Activated CD8-positive, alpha-beta T cell treated with anti-CD3 and anti-CD28 coated beads, Interleukin-2, amount 10 ng/mL, durations not matched to agents 7 days and 5 days (primary cell): ENCODE data around the gene KRT15. TPM values are rescaled to one million over a fixed set of nuclear protein-coding genes. Genes with fewer than 3 reads are reported as not detected.

ENCODE experiments used
- ATAC-seq: fragments of 150-1000 bp; cut with Tn5 transposase; one replicate; pipeline ENCODE4 v1.10.0; 2021; ENCODE audit warnings: moderate library complexity
- CTCF ChIA-PET: fragments of 350-600 bp; sonication (Branson Sonifier 250); formaldehyde crosslinking; loops from one replicate; lab custom pipeline; 2021; ENCODE audit warnings: antibody characterized with exemption; lab: Charles Lee
- POLR2A ChIA-PET: fragments of 350-600 bp; sonication (Branson Sonifier 250); formaldehyde crosslinking; loops from one replicate; lab custom pipeline; 2021; ENCODE audit warnings: antibody characterized with exemption; lab: Charles Lee
- DNase-seq: peaks from one replicate; pipeline ENCODE4 v3.0.0-alpha.2; 2020
- H3K27ac Mint-ChIP-seq: one replicate; pipeline ENCODE4 v1.8.0; 2021; ENCODE audit warnings: mild to moderate bottlenecking, mixed read lengths
- H3K27me3 Mint-ChIP-seq: one replicate; pipeline ENCODE4 v1.8.0; 2021; ENCODE audit warnings: low read depth, mixed read lengths
- H3K36me3 Mint-ChIP-seq: one replicate; pipeline ENCODE4 v1.8.0; 2021; ENCODE audit warnings: low read depth, mixed read lengths
- H3K4me1 Mint-ChIP-seq: one replicate; pipeline ENCODE4 v1.8.0; 2021; ENCODE audit warnings: low read depth, mixed read lengths
- H3K4me3 Mint-ChIP-seq: one replicate; pipeline ENCODE4 v1.8.0; 2021; ENCODE audit warnings: mild to moderate bottlenecking, mixed read lengths
- H3K9me3 Mint-ChIP-seq: one replicate; pipeline ENCODE4 v1.8.0; 2022; ENCODE audit warnings: mixed read lengths; ENCODE audit not compliant: insufficient read depth
- microRNA-seq: library from miRNA; unstranded; fragments of <30 nt; microRNA quantifications from one replicate; pipeline ENCODE4 v1.2.0, GENCODE V29; 2022
- total RNA-seq, 2 experiments: library from RNA; stranded (reverse); gene quantifications; one replicate each; pipeline ENCODE4 v1.2.3, GENCODE V29; 2021

The KRT15 gene
- total RNA-seq, 2 experiments from 2014 or later = not detected

DNA sequence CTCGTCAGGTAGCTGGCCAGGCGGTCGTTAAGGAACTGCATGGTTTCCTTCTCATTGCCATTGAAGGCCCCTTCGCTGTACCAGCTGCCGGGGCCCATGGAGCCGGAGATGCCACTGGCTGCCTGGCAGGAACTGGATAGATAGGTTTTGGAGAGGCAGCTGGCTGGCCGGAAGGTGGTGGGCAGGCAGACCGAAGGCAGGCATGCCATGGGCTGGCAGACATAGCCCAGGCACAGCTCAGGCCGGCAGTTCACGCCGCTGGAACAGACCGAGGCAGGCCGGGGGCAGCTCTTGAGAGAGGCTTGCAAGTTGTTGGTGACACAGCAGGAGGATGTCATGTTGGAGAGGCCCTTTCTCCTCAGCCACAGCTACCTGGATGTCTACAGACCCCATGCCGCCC, 51.7 kb downstream of the KRT15 start, which contains the start of gene KRT32:
Gene KRT32 (minus strand): TSS at position 399 of the 400 bp plus-strand sequence. CDS start 61 bp downstream, at position 338.
- H3K27me3 Mint-ChIP-seq = peaks cover 11% of the 10 kb centered on the region

DNA sequence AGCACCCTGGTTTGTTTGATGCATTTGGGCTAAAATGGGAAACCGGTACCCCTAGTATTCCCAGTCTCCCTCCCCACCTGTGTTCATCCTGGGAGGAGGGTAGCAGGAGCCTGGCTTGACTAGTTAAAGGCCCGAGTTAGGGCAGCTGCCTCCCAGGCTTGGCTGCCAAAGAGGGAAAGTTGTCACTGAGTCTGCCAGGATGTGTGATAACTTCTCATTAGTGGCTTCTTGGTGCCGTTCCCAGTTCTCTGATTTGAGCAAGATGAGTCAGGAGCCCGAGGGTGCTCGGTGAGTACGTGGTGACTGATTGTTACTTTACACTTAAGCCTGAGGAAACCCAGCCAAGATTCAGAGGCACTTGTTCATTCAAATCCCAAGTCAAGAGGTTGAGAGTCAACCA, 54.0 kb downstream of the KRT15 start:
- CTCF ChIA-PET = no interaction called here
- POLR2A ChIA-PET = no interaction called here
- H3K4me3 Mint-ChIP-seq = no peak overlapping the region
- no peak overlapping the region for H3K27ac Mint-ChIP-seq
- H3K27me3 Mint-ChIP-seq = peaks cover 5% of the 10 kb centered on the region
- DNase-seq = no peak
- H3K4me1 Mint-ChIP-seq = no peaks in the 10 kb centered on the region
- H3K36me3 Mint-ChIP-seq = no peaks in the 10 kb centered on the region
- no peaks in the 10 kb centered on the region for H3K9me3 Mint-ChIP-seq
- ATAC-seq = no peak

More for the DNA sequence above, 51.7 kb downstream of the KRT15 start, which contains the start of gene KRT32:
- ATAC-seq (no peak), DNase-seq (no peak)
- Mint-ChIP-seq H3K9me3 (no peaks in the 10 kb centered on the region), H3K36me3 (no peaks in the 10 kb centered on the region), H3K27ac (no peak within 1 kb of the TSS), H3K4me1 (no peaks in the 10 kb centered on the region), H3K4me3 (no peak within 1 kb of the TSS)
- CTCF ChIA-PET = no interaction called here
- POLR2A ChIA-PET = no interaction called here

DNA sequence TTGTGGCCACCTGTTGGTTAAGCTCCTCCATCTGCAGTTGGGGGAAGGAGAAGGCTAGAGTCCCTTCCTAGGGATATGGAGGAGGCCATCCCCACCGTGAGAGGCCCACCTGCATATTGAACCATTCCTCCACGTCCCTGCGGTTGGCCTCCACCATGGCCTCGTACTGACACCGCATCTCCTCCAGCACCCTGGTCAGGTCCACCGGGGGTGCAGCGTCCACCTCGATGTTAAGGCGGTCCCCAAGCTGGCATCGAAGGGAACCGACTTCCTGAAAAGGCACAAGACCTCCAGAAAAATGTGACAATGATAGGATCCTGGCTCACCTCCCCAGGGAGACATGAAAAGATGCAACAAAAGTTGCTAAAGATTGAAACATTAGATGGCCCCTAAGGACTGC, 54.5 kb downstream of the KRT15 start:
- Mint-ChIP-seq H3K27me3 (peaks cover 2% of the 10 kb centered on the region), H3K36me3 (no peaks in the 10 kb centered on the region), H3K9me3 (no peaks in the 10 kb centered on the region), H3K4me1 (no peaks in the 10 kb centered on the region), H3K4me3 (no peak overlapping the region), H3K27ac (no peak overlapping the region)
- DNase-seq (no peak), ATAC-seq (no peak)
- CTCF ChIA-PET = no interaction called here
- POLR2A ChIA-PET = no interaction called here

DNA sequence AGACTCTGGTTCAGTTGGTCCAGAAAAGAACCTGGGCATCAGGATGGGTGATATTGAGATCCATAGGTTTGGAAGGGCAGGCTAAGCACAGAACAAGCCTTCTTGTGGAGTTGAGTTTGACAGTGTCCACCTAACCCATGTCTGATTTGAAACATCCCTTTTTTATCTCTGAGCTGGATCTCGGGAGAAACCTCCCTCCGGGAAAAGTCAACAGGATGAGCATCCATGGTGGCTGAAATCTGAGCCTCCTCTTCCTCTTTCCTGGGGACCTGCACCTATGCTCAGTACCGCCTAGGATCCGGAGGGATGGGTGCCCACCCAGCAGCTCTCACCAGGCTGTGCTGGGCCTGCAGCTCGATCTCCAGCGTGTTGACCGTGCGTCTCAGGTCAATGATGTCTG, 54.9 kb downstream of the KRT15 start:
- Mint-ChIP-seq H3K9me3 (no peaks in the 10 kb centered on the region), H3K27me3 (no peaks in the 10 kb centered on the region), H3K36me3 (no peaks in the 10 kb centered on the region), H3K27ac (no peak overlapping the region), H3K4me3 (no peak overlapping the region), H3K4me1 (no peaks in the 10 kb centered on the region)
- no peak for ATAC-seq
- no peak for DNase-seq
- ChIA-PET POLR2A (no interaction called here), CTCF (no interaction called here)

Small RNAs within 50 kb of the gene (microRNA-seq; reads per million reads assigned to microRNA genes)
- not detected for gene MIR6510

Other genes with a start within 250 kb of the KRT15 start
- gene KRTAP9-7, start 243.2 kb downstream of the KRT15 start, total RNA-seq = not detected
- not detected for gene KRTAP29-1, start 216.0 kb downstream of the KRT15 start, total RNA-seq
- gene KRTAP16-1, start 209.6 kb downstream of the KRT15 start, total RNA-seq = not detected
- not detected for gene KRTAP17-1, start 203.2 kb downstream of the KRT15 start, total RNA-seq
- not detected for gene KRT33A, start 168.1 kb downstream of the KRT15 start, total RNA-seq
- gene KRT33B, start 149.1 kb downstream of the KRT15 start, total RNA-seq = not detected
- not detected for gene KRT34, start 136.6 kb downstream of the KRT15 start, total RNA-seq
- gene KRT31, start 121.3 kb downstream of the KRT15 start, total RNA-seq = not detected
- gene KRT37, start 94.3 kb downstream of the KRT15 start, total RNA-seq = not detected
- not detected for gene KRT38, start 77.9 kb downstream of the KRT15 start, total RNA-seq
- not detected for gene KRT32, start 51.5 kb downstream of the KRT15 start, total RNA-seq
- not detected for gene KRT35, start 37.7 kb downstream of the KRT15 start, total RNA-seq
- gene KRT36, start 29.0 kb downstream of the KRT15 start, total RNA-seq = not detected
- not detected for gene KRT13, start 13.3 kb downstream of the KRT15 start, total RNA-seq
- not detected for gene KRT19, start 9.4 kb upstream of the KRT15 start, total RNA-seq
- gene KRT9, start 53.2 kb upstream of the KRT15 start, total RNA-seq = not detected
- not detected for gene KRT14, start 68.0 kb upstream of the KRT15 start, total RNA-seq
- not detected for gene KRT16, start 93.9 kb upstream of the KRT15 start, total RNA-seq
- not detected for gene KRT17, start 105.7 kb upstream of the KRT15 start, total RNA-seq
- 100 to 1,000 TPM; 661 to 670 TPM for gene EIF1, start 170.0 kb upstream of the KRT15 start, total RNA-seq
- gene GAST, start 193.4 kb upstream of the KRT15 start, total RNA-seq = not detected
- gene HAP1, start 215.8 kb upstream of the KRT15 start, total RNA-seq = under 1 TPM; 0.08 to 0.11 TPM